H1 (cell line): Measurements from ENCODE around the gene STK36. TPM values are rescaled to one million over a fixed set of nuclear protein-coding genes. Genes with fewer than 3 reads are reported as not detected.

Experiments used
- CBX8 ChIP-seq: fragments of 300-800, 300-1000 bp; sonication (generic); IDR thresholded peaks from 2 replicates; pipeline ENCODE4 v1.7.1; 2016; ENCODE audit warnings: low read depth, low read length, borderline replicate concordance
- CTBP2 ChIP-seq: IDR thresholded peaks from 2 replicates; pipeline ENCODE4 v1.7.0; 2011; ENCODE audit warnings: borderline replicate concordance, mild to moderate bottlenecking, moderate library complexity, mixed read lengths, low read length; ENCODE audit not compliant: insufficient read depth, insufficient read length
- EGR1 ChIP-seq: IDR thresholded peaks from 2 replicates; pipeline ENCODE4 v1.6.1; 2011; ENCODE audit warnings: low read depth, low read length, borderline replicate concordance
- HDAC2 ChIP-seq, 2 experiments: fragments of 300-600 bp in 1 of 2; sonication (generic) in 1 of 2; IDR thresholded peaks; 2 replicates each; pipeline ENCODE4 v1.6.1; 2011 to 2012; ENCODE audit warnings: low read depth in 2 of 2, low read length in 2 of 2, mild to moderate bottlenecking in 2 of 2, moderate library complexity in 2 of 2, borderline replicate concordance in 1 of 2, inconsistent platforms in 1 of 2
- HDAC6 ChIP-seq: IDR thresholded peaks from one replicate; pipeline ENCODE4 v1.7.1; 2012; ENCODE audit warnings: low read depth, mild to moderate bottlenecking, inconsistent platforms, low read length, moderate library complexity
- KDM1A ChIP-seq: fragments of 200-600, 300-600 bp; sonication (generic); IDR thresholded peaks from 2 replicates; pipeline ENCODE4 v1.7.1; 2016; ENCODE audit warnings: mild to moderate bottlenecking, low read length, borderline replicate concordance
- KDM5A ChIP-seq: fragments of 200-600 bp; IDR thresholded peaks from 2 replicates; pipeline ENCODE4 v1.7.1; 2012; ENCODE audit warnings: mild to moderate bottlenecking, low read length, inconsistent platforms, mixed read lengths
- MAFK ChIP-seq: IDR thresholded peaks from 2 replicates; pipeline ENCODE4 v1.6.1; 2012; ENCODE audit warnings: low read depth, mild to moderate bottlenecking, improper control_type of control experiment, low read length
- RNF2 ChIP-seq: fragments of 200-900, 300-1000 bp; sonication (generic); IDR thresholded peaks from 2 replicates; pipeline ENCODE4 v1.7.1; 2016; ENCODE audit warnings: borderline replicate concordance, low read depth, mild to moderate bottlenecking, antibody characterized with exemption, low read length; ENCODE audit not compliant: poor library complexity, severe bottlenecking; ENCODE audit errors: missing control alignments
- SIX5 ChIP-seq: IDR thresholded peaks from 2 replicates; pipeline ENCODE4 v1.6.1; 2011; ENCODE audit warnings: mild to moderate bottlenecking, low read depth, low read length
- YY1 ChIP-seq: IDR thresholded peaks from 2 replicates; pipeline ENCODE4 v1.6.1; 2011; ENCODE audit warnings: low read depth, mild to moderate bottlenecking, low read length
- polyA plus RNA-seq, 7 experiments: library from polyadenylated mRNA; depleted of rRNA in 3 of 7; stranded (reverse) in 5 of 7; unstranded in 2 of 7; fragments of >200 nt in 5 of 7; fragments of 200-250 nt in 2 of 7; gene quantifications; 1 replicate in 5 of 7; 2 replicates in 1 of 7; 4 replicates in 1 of 7; pipeline versions ENCODE4 v1.2.1 to v1.2.3, GENCODE V29; 2011 to 2013; ENCODE audit warnings: missing spikeins in 2 of 7, mixed read lengths in 2 of 7
- total RNA-seq: library from RNA; stranded (reverse); fragmentation: NEBNext Ultra II Directional; extraction: Animal tissue kit (Norgen Biotek cat#: 25700); gene quantifications from 2 replicates; pipeline ENCODE4 v1.2.1, GENCODE V29; 2021

Gene STK36
- total and polyA plus RNA-seq, 2 of the 8 experiments (the other 6 are each of a cell fraction or from before 2014, with no cell fraction given), result 41.4 to 57.6 TPM

DNA sequence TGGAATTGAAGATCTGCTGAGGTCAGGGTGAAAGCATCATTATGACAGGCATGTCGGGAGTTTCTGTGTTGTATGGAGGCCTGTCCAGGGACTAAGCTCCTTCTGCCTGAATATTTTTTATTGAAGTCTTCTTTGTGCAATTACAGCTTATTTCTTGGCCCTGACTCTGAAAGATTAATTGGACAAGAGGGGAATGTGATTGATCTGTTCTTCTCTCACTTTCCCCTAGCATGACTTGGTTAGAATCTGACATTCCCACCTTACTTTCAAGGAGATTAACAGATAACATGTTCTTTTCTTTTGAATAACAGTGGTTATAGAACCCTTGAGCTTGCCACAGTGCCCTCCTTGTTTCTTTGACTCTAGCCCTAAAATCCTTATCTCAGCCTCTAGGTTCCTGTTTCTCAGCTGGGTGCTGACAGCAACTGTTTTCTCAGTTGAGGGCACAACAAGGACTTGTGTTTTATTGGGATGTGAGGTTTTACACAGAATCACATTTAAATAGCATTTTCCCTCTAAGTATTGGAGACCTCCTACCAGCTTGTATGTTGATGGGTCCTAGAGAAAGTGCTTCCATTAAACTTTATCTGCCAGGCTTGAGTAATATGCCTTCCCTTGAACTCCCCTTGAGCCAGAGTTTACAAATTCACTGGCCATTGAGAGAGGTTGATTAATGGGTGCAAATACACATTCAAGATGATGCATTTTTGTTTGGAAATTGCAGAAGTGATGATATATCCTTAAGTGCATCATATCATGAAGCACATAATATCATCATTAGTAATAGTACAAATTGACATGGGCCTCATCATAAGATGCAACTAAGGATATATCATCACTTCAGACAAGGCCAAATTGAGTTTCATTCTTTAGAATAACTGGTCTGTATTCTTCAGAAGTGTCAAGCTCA, 51.2 kb downstream of the STK36 start (continued):
- no peak for TF ChIP-seq HDAC6
- no peak for TF ChIP-seq RNF2
- TF ChIP-seq SIX5, result no peak
- no peak for TF ChIP-seq KDM1A
- no peak for TF ChIP-seq KDM5A
- TF ChIP-seq CTBP2, result no peak
- TF ChIP-seq CBX8, result no peak
- no peak for TF ChIP-seq YY1
- no peak for TF ChIP-seq MAFK
- no peak for TF ChIP-seq EGR1
- TF ChIP-seq HDAC2 (IDR thresholded peaks at IDR 0.05; ENCODE audit: borderline replicate concordance in 1 of 2, low read depth in 2 of 2, low read length in 2 of 2), result no peak
